Measurements from ENCODE around the gene TMEM245. TPM values are rescaled to one million over a fixed set of nuclear protein-coding genes. Genes with fewer than 3 reads are reported as not detected.
"Not testable (repeated sequence)": the region's sequence is repeated elsewhere in the genome, so short reads cannot be mapped to it uniquely, and the experiment has no call there.

Gene TMEM245
- polyA plus RNA-seq, 1 experiment = 30.4 TPM

- CTCF ChIA-PET = no interaction called here
- POLR2A ChIA-PET = no interaction called here
- no peak for TF ChIP-seq CTCF (IDR thresholded peaks at IDR 0.05; ENCODE audit: insufficient read depth, low read depth, low read length)
- no peak for DNase-seq (ENCODE audit: low read depth)
- H3K27me3 ChIP-seq (ENCODE audit: control insufficient read depth, insufficient read depth, low read length) = no peaks in the 10 kb centered on the region
- peaks cover 4% of the 10 kb centered on the region; the same call in 1 of the 2 replicates for H3K36me3 ChIP-seq (ENCODE audit: control insufficient read depth, insufficient read depth, low read length)
- no peak overlapping the region for H3K4me3 ChIP-seq (ENCODE audit: low read depth, low read length)
These were observed 141.5 kb downstream of the TMEM245 start for GRCh38 chr9:108978205-108978604.

GRCh38 chr9:108973895-108974294 lies 145.9 kb downstream of the TMEM245 start:
- peaks cover 5% of the 10 kb centered on the region for H3K36me3 ChIP-seq (ENCODE audit: control insufficient read depth, insufficient read depth, low read length)
- no peak for DNase-seq (ENCODE audit: low read depth)
- ChIA-PET POLR2A (no interaction called here), CTCF (no interaction called here)
- H3K4me3 ChIP-seq (ENCODE audit: low read depth, low read length) = no peak overlapping the region
- no peak for TF ChIP-seq CTCF (IDR thresholded peaks at IDR 0.05; ENCODE audit: insufficient read depth, low read depth, low read length)
- H3K27me3 ChIP-seq (ENCODE audit: control insufficient read depth, insufficient read depth, low read length) = no peaks in the 10 kb centered on the region

- TF ChIP-seq CTCF (IDR thresholded peaks at IDR 0.05; ENCODE audit: insufficient read depth, low read depth, low read length) = no peak
- ChIA-PET CTCF (interaction anchor here (0.6 to 1.0 kb wide), 4 partner anchors 9 to 18 kb away, joined by 3 to 6 read pairs (median 3); no protein-coding TSS in a partner anchor), POLR2A (interaction anchor here (0.6 kb wide), 1 partner anchor 100 kb away, joined by 6 read pairs; no protein-coding TSS in a partner anchor)
- H3K27me3 ChIP-seq (ENCODE audit: control insufficient read depth, insufficient read depth, low read length) = no peaks in the 10 kb centered on the region
- H3K36me3 ChIP-seq (ENCODE audit: control insufficient read depth, insufficient read depth, low read length) = peaks cover 6% of the 10 kb centered on the region
- H3K4me3 ChIP-seq (ENCODE audit: low read depth, low read length) = no peak overlapping the region
- DNase-seq (ENCODE audit: low read depth) = peak; percentile 15
These were observed 147.0 kb downstream of the TMEM245 start for GRCh38 chr9:108972626-108973209.

- Histone ChIP-seq H3K27me3 (ENCODE audit: control insufficient read depth, insufficient read depth, low read length) (no peaks in the 10 kb centered on the region), H3K36me3 (ENCODE audit: control insufficient read depth, insufficient read depth, low read length) (peaks cover 6% of the 10 kb centered on the region), H3K4me3 (ENCODE audit: low read depth, low read length) (no peak overlapping the region)
- no peak for DNase-seq (ENCODE audit: low read depth)
- TF ChIP-seq CTCF (IDR thresholded peaks at IDR 0.05; ENCODE audit: insufficient read depth, low read depth, low read length) = no peak
- ChIA-PET POLR2A (interaction anchor here (0.6 kb wide), 1 partner anchor 100 kb away, joined by 6 read pairs; no protein-coding TSS in a partner anchor), CTCF (interaction anchor here (1.0 kb wide), 2 partner anchors 10 to 18 kb away, joined by 3 to 6 read pairs; no protein-coding TSS in a partner anchor)
These were observed 147.6 kb downstream of the TMEM245 start for GRCh38 chr9:108972186-108972585.

GRCh38 chr9:108971392-108971791 lies 148.4 kb downstream of the TMEM245 start:
- H3K27me3 ChIP-seq (ENCODE audit: control insufficient read depth, insufficient read depth, low read length); CTCF ChIA-PET; POLR2A ChIA-PET; H3K36me3 ChIP-seq (ENCODE audit: control insufficient read depth, insufficient read depth, low read length); DNase-seq (ENCODE audit: low read depth); H3K4me3 ChIP-seq (ENCODE audit: low read depth, low read length): not testable (repeated sequence)

- H3K4me3 ChIP-seq (ENCODE audit: low read depth, low read length) = no peak overlapping the region
- H3K36me3 ChIP-seq (ENCODE audit: control insufficient read depth, insufficient read depth, low read length) = peaks cover 5% of the 10 kb centered on the region
- no peak for DNase-seq (ENCODE audit: low read depth)
- ChIA-PET CTCF (interaction anchor here (3.0 kb wide), 1 partner anchor 14 kb away, joined by 9 read pairs; no protein-coding TSS in a partner anchor), POLR2A (no interaction called here)
- no peaks in the 10 kb centered on the region for H3K27me3 ChIP-seq (ENCODE audit: control insufficient read depth, insufficient read depth, low read length)
- no peak for TF ChIP-seq CTCF (IDR thresholded peaks at IDR 0.05; ENCODE audit: insufficient read depth, low read depth, low read length)
These were observed 151.8 kb downstream of the TMEM245 start for GRCh38 chr9:108967916-108968315.
